ENCODE data around the gene SSNA1.

The SSNA1 gene

DNA sequence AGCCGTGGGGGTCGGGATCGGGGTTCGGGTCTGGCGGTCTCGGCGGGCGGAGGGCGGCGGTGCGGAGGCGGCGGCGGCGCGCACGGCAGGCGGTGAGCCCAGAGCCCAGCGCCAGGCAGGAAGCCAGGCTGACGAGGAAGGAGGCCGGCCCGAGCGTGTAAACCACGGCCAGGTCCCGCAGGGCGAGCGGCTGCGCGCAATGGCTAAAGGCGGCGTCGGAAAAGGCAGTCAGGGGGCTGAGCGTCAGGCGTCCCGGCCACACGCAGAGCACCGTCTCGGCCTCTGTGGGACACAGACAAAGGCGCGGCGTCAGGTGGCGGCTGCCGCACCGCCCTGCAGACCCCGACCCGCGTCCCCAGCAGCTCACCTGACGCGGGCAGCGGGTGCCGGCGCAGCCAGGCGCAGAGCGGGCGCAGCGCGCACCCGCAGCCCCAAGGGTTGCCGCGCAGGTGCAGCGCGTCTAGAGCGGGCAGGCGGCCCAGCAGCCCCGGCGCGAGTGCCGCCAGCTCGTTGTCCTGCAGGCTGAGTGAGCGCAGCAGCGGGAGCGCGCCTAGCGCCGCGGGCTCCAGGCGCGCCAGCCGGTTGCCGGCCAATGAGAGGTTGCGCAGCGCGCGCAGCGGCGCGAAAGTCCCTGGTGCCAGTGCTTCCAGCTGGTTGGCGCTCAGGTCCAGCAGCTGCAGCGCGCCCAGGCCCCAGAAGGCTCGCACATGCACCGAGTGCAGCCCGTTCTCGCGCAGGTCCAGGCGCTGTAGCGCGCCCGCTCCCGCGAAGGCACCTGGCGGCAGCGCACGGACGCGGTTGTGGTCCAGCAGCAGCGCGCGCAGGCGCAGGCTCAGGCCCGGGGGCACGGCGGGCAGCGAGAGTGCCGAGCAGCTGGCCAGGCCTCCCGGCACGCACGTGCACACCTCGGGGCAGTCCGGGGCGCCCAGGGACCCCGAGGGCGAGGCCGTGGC, 19.3 kb upstream of the SSNA1 start:
- no peak for DNase-seq

DNA sequence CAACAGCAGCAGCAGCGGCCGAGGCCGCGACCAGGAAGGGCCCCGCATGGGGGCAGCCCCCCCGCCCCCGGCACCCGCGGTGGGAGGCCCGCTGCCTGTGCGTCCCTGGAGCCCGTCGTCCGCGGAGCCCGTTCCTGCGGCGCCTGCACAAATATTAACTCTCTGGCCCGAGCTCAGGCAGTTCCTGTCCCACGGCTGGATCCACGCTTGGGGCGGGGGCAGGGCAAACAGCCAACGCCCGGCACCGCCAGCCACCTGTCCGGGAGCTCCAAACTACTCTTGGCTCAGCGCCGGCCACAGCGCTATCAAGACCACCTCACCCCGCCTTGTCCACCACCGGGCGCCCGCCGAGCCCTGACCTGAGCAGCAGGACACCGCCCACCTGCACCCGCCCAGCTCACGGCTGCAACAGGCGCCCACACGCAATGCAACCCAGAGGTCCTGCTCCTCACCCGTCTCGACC, 18.5 kb upstream of the SSNA1 start, which contains the start of gene LRRC26:
Gene LRRC26 (minus strand): TSS at position 156 of the 463 bp plus-strand sequence. CDS start 108 bp downstream, at position 48.
- DNase-seq: no peak

DNA sequence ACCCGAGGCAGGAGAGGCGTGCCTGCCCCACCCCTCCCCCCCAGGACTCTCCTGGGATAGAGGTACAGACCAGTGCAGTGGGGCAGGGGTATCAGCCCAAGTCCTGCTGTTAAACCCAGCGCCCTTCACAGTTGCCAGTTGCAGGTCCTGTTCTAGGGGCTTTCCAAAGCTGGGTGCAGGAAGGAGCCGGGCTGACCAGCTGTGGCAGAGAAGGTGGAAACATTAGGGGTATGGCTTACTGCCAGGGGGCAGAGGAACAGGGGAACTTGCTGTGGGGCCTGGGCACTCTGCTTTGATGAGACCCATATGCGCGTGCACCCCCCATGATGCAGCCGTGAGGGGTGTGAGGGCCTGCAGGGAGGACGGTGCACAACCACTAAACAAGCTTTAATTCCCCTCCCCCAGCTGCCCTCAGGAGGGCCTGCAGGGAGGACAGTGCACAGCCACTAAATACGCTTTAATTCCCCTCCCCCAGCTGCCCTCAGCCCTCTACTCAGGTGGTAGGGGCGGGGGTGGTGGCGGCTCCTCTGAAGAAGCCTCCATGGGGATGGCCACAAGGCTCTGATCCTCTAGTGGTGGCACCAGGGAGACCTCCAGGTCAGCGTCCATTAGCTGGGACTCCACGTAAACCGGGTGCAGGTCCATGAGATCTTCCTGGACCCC, 17.9 kb upstream of the SSNA1 start:
- no peak for DNase-seq

DNA sequence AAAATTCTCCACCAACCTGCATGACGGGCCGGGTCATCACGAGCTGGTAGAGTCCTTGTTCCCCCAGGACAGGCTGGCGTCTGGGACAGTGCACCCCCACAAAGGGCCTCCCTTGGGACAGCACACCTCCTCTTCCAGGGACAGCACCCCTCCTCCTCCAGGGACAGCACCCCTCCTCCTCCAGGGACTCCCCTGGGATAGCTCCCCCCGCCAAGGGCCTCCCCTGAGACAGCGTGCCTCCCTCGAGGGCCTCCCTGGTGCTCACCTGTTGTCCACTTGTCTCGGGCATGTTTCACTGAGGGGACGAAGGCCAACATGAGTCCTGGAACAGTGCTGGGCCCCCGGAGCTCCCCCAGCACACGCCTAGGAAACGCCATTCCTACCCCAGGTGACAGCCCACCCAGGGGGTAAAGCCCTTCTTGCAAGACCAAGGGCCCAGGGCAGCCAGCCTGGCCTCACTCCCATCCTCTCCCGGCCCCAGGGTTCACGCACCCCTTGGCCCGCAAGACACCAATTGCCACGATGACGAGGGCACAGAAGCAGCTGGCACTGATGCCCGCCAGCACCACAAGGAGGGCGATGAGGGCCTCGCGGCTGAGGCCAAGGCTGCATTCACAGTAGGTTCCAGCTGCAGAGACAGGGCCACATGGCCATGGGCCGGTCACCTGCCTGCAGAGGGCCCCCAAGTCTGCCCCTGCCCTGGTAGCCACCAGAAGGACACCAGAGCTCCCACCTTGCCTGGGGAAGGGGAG, 17.2 kb upstream of the SSNA1 start:
- no peak for DNase-seq

DNA sequence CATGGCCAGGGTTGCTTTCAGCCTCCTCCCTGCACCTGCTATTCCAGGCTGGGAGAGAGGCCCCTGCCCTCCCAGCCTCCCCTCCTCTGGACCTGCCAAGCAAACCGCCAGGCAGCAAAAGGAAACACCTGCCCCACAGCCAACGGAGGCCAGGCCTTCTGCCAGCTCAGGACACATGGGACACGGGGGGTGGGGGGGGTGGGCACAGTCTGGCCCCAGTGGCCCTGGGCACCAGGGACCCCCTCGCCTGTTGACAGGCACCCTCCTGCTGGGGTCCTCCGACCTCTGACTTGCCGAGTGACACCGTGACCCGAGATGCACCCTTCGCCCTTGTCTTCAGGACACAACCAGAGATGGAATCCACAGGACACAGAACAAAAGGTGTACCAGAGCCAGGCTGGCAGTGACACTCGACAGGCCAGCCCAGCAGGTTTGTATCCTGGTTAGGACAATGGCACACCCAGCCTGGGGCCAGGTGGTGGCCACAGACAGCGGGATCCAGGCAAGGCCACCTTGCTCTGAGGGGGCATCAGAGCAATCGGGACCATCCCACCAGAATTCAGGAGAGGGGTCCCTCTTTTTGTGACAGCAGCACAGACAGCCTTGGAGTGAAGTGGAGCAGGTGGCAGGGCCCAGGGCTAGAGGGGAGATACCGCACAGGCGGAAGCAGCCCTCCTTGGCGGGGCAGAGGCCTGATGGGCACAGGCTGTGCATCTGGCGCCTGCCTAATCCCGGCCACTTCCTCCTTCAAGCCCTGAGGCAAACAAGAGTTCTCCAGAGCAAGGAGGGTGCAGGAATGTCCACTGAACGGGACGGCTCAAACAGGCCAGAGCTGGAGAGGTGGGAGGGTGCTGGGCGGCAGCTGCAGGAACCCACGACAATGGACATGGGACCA, 15.3 kb upstream of the SSNA1 start:
- DNase-seq: no peak

DNA sequence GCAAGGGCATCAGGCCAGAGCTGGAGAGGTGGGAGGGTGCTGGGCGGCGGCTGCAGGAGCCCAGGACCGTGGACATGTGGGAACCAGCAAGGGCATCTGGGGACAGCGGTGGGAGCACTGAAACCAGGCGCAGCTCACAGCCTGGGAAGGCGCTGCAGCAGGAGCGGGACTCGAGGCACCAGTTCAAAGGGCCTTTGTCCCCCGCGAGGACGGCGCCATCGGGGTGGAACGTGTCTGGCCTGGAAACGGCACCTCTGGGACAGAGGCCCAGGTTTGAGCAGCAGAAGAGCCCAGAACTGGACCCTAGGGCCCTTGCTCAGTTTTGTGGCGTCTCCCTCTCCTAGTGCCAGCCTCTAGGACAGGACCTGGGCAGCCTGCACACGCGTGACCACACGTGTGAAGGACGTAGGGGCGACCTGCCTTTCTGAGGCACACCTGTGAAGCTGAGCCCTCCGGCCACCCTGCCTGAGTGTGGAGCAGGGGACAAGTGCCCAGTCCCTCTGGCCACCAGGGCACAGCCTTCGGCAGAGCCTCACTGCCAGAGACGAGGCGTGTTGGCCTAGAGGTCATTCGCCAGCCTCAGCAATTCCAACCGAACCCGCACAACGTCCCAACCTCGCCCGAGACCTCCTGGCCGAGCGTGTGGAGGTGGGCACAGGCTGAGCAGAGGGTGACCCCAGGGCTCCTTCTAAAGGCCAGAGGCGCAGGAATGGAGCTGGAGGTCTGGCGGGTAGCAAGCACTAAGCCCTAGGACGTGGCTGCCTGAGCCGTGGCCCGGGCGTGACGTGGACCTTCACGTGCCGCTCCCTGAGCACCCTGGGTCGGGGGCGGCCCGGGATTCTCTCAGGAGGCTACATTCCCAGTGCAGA, 14.4 kb upstream of the SSNA1 start:
- DNase-seq: no peak

DNA sequence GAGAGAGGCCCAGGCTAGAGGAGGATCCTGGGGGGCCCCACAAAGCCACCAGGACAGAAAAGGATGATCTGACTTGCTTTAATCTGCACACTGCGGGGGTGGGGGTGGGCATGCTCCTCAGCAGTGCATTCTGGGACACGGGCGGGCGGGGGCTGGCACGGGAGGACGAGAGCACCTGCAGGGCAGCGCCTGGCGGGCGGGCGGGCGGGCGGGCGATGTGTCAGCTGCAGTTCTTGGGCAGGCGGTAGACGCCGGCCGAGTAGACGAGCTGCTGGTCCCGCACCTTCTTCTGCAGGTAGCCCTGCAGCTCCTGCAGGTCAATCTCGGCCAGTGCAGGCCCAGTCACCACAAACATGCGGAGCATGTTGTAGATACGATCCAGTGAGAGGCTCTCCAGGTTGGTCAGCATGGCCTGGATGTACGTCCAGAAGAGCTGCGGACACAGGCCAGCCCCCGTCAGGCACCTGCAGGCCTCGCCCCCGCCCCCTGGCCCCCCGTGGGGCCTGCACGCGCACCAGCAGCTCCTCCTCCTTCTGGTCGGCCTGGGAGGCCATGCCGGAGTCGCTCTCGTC, 13.7 kb upstream of the SSNA1 start:
- no peak for DNase-seq

DNA sequence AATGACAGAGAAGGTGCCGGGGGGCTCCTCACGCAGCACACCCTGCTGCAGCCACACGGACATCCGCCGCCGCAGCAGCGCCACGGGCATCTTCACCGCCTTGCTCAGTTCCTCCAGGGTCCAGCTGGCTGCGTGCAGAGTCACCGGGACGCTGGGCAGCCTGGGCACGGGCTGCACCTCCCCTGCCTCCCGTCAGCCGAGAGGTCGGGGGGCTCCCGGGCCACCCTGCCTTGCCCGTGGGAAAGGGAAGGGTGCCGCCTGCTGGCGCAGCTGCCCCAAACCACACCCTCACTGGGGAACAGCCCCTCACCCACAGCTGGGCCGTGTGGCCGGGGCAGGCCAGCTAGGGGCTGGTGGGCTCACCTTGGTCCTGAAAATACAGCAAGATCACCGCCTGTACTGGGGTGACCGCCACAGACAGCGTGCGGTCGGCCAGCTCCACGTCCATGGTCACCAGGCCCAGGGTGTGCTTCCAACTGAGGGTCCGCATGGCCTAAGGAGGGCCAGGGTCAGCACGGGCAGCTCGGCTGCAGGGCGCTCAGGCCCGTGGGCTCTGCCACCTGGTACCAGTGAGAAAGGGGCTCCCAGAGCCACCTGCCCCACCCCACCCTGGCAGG, 13.0 kb upstream of the SSNA1 start:
- DNase-seq: no peak

DNA sequence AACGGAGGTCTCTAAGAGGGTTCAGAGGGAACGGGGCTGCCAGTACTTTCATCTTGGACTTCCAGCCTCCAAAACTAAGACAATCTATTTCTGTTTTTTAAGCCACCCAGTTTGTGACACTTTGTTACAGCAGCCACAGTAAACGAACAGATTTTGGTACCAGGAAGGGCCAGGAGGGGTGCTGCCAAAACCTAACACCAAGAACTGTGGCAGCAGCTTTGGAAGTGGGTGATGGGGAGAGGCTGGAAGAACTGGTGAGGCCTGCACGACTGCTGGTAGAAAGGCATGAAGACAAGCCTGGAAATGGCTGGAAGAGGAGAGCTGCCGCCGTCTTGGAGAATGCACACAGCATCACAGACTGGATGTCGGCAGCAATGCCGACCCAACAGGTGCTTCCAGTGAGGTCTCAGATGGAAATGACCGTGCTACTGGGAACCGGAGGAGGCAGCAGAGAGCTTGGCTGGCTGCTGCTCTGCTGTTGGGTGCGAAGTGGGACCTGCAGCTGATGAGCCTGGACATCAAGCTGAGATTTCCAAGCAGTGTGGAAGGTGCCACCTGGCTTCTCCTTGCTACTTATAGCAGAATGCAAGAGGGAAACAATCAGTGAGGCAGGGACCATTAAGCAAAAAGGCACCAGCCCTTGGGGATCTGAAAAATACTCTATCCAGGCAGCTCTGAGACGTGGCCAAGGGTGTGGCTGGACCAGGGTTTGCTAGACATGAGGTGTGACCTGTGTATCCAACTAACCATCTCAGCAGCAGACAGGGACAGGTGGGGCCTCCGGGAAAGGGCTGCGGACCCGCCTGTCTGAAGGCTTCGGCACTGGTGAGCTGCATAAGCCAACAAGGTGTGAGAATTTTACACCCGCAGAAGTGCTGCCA, 11.9 kb upstream of the SSNA1 start:
- DNase-seq: peak; percentile 22 to 33

DNA sequence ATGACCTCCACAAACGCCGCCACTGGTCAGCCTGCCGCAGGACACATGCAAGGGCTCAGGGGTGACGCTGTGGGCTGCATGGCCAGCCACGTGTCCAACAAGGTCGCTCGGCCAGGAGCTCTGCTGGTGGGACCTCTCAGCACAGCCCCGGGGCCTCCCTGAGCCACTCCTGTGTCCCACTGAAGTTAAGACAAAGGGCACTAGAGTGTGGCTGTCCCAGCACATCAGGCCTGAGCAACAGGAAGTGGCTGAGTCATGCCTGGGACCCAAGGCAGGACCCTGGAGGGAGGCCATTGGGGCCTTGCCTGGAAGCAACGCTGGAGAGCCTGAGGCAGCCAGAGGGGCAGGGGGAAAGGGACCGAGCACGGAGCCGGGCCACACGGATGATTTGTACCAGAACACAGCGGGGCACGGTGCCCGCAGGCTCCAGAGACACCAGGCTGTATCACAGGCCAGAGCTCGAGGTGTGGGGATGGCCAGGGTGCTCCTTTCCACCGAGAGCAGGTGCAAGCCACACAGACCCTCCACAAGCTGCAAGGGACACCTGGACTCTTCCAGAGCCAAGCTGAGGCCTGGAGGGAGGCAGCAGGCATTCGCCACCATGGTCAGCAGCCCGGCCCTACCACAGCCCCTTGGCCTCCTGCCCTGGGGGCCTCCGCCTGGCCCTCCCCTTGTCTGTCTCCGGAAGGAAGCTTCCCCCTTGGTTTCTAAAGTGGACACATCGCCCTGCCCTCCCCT, 10.1 kb upstream of the SSNA1 start:
- no peak for DNase-seq

DNA sequence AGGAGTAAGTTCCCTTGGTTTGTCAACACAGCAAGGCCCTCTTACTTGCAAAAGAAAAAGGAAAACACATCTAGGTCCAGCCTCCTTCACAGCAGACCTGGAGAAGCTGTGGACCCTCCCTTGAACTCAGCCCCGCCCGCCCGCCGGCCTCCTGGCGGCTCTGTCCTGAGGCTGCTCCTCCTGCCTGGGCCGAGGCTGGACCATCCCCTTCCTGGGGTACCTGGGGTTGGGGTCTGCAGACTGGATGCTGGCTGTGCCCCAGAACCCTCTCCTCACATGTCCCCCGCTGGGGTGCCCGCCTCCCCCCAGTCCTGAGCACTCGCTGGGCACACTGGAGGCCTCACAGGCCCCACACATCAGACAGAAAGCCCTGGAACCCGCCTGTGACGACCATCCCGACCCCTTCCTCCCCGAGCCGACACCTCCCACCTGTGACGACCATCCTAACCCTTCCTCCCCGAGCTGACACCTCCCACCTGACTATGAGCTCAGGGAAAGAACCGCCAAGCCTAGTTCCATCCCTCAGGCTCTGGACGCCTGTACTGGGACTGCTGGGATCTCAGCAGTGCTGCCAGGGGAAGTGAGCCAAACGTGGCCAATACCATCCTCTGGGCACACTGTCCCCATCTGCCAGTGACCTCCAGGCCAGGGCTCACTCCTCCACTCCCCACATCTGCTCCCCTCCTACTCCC, 9.4 kb upstream of the SSNA1 start:
- DNase-seq: no peak

DNA sequence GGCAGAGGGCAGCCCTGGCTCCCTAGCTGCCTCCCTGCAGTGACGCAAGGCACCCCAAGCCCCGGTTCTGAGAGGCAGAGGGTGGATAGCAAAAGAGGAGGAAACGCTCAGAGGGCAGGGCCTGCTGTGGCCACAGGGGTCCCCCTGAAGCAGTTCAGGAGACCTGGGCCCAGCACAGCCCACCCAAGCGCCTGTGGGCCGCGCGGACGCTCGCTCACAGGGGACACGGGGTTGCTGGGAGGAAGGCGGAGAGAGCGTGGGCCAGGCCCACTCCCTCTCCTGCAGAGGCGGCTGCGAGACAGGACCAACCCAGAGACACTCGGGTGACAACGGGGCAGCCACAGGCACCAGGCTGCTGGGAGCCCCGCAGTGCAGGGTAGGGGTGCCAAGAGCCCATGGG, 8.7 kb upstream of the SSNA1 start:
- DNase-seq: no peak

DNA sequence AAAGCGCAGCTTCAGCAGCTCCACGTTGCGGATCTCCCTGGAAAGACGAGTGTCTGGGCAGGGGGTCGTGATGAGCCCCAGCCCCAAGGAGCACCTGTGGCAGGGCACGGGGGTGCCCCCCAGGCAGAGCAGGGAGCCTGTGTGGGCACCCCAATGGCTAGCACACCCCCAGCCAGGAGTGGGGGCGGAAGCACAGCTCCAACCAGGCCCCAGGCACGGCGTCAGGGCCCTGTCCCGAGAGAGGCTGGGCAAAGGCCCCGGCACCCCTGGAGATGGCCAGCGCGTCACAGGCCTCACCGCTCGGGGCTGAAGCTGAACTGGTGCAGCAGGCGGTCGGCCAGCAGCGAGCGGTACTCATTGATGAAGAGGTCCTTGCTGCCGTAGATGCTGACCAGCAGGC, 8.0 kb upstream of the SSNA1 start:
- DNase-seq: no peak

DNA sequence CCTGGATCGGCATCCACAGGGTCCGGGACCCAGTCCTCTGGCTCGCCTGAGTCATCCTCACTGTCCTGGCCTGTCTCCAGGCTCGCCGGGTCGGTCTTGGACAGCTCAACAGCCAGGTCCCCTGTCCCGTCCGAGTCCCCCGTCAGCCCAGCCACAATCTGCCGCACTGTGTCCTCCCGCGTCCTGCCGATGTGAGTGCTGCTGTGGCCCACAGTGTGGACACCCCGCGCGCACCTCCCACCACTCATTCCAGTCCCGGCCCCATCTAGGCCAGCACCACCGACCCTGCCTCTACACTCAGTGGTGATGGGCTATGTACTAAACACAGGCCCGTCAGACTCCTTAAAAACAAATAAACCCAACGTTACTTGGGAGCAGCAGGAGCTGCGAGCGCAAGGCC, 6.8 kb upstream of the SSNA1 start:
- DNase-seq: no peak

DNA sequence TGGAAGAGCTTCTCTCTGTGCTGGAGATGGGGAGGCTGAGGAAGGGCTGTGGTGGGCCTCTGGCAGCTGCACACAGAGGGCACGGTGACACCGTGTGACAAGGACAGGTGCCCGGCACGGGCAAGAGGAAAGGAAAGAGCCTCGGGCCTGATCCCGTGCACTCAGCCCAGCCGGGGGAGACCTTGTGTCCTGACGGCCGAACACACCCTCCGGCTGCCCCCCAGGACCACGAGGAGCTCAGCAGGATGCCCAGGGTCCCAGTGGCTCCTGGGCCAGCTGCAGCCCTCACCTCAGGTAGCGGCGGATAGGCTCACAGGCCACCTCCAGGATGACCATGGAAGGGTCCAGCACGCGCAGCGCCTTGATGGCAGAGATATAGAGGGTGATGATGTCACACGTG, 5.6 kb upstream of the SSNA1 start:
- no peak for DNase-seq

DNA sequence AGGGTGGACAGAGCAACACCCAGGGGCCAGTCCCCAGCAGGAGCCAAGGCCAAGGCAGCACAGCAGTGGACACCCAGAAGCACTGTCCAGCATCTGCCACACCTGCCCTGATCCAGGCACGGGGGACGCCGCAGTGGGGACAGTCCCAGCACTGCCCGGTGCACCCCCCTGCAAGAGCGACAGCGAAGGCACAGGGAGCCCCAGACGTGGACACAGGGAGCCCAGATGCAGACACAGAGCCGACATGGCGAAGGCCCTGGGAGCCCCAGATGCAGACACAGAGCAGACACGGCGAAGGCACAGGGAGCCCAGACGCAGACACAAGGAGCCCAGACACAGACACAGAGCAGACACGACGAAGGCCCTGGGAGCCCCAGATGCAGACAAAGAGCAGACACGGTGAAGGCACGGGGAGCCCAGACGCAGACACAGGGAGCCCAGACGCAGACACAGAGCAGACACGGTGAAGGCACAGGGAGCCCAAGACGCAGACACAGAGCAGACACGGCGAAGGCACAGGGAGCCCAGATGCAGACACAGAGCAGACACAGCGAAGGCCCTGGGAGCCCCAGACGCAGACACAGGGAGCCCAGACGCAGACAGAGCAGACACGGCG, 4.4 kb upstream of the SSNA1 start:
- no peak for DNase-seq

DNA sequence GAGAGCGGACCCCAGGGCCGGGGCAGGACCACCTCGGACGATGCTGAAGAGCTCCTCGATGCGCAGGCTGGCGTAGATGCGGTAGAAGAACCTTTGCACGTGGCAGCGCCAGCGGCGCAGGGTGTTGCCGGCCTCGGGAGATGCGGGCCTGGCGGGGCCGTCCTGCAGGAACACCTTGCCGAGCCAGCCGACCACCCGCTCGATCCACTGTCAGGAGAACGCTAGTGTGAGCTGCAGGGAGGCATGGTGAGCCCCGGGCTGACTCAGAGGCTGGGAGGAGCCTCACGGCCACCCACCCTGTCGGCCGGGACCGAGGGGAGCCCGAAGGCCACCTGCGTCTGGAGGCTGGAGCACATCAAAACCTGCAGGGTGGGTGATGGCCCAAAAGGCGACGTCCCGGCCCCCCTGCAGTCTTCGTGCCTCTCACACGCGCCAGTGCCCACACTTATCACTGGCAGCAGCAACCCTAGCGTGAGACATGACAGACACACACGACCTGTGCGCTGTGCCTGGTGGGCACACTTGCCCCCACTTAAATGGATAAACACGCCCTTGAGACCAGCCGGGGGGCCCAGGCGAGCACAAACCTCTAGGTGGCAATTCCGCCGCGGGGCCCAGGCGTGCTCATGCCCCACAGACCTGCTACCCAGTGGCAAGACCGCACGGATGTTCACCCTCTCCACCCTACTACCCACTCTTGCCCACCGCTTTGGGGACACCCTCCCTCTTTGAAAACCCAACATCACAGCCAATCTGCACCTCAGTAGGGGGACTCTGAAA, 3.4 kb upstream of the SSNA1 start:
- no peak for DNase-seq

All from Kasumi-1 (cell line).